ENCODE results near the gene SSBP3.
"Not testable (repeated sequence)": the region's sequence is repeated elsewhere in the genome, so short reads cannot be mapped to it uniquely, and the experiment has no call there.

Gene SSBP3

DNA sequence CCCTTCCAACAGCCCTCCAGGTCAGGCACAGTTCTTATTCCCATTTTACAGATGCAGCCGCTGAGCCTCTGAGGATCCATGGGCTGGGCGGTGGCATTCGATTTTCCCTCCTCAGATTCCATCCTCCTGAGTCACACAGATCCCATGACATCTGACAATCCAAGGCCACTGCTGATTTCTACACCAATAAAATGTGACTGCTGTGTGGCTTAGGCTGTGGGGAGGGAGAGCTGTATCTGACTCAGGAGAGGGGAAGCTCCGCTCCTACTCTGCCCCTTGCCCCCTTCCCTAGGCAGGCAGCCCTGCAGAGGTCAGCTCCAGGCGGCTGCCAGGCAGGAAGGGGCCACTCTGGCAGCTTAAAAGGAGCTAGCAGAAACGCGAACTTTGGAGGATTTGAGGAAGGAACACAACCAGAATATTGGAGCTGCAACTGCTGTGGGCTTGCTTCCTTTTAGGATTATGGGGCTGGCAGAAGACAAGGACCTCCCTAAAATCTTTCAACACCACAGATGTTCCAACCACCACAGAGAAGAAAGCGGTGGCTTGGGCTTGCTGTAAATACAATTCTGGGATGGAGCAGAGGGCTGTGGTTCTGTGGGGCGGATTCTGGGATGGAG is 156.3 kb downstream of the SSBP3 start:
- DNase-seq (ENCODE audit: low read depth in 1 of 2, low spot score in 1 of 2) = no peak

DNA sequence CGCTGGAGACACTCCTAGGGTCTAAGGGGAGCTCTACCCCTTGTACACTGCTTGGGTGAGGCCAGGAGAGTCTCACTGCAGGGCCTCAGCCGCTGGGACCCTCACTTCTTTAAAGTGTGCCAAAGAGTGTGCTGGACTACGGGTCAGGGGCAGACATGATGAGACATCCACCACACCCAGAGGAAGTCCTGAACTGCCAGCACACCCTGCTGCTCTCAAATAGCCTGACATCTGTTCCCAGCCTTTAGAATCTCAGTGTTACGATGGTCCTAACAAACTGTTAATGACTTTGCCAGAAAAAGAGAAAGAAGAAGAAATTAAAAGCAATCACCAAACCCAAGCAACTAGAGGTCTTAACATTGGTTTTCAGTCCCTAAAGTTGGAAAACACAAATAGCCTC is 157.2 kb downstream of the SSBP3 start:
- DNase-seq (ENCODE audit: low read depth in 1 of 2, low spot score in 1 of 2) = no peak

DNA sequence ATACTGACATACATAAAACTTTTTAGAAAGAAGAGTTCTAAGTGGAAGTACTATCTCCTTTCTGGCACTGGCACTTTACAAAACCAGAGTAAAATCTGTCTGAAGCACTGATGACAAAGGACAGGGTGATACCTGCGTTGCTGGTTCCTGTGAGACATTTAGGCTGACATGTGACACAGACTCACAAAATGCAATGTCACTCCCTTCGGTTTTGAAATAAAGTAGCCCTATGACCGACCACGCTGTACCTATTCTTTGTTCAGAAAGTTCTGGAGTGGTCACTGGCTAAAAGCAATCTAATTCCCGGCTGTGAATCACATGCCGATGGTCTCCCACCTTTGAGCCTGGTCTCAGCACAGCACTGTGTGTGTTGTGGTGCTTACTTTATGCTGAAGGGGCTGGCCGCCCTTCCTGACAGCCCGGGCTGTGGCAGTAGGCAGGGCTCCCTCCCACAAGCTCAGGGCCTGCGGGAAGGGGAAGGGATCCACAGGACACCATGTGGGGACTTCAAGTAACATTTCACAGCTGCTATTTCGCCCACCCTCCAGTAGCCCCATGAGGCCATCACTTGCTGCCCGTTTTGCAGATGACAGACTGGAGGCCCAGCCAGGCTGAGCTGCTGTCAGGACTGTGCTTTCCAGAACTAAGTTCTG is 158.2 kb downstream of the SSBP3 start:
- no peak for DNase-seq (ENCODE audit: low read depth in 1 of 2, low spot score in 1 of 2)

DNA sequence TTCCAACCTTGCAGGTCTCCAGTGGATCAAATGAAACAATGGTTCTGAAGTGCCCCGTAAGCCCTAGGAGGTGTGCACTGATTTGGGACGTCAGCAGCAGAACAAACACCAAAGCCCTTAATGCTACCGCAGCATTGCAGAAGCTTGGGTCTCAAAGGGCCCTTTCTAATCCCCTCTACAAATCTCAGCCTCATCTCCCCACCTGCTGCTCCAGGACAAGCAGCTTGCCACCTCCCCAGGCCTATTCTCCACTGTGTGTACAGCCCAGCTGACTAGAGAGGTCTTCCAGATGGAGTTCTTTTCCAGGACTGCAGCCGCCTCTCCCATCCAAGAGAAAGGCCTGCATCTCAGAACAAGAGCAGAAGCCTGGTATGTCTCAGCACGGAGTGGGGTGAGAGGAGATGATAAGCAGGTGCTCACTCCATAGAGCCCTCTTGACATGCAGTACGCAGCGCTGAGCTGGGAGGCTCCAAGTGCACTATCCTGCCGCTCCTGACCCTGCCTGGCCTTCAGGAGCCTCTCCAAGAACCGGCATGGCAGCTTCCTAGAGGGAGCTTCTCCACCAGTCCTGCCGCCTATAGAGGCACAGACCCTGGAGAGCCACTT is 160.0 kb downstream of the SSBP3 start:
- no peak for DNase-seq (ENCODE audit: low read depth in 1 of 2, low spot score in 1 of 2)

DNA sequence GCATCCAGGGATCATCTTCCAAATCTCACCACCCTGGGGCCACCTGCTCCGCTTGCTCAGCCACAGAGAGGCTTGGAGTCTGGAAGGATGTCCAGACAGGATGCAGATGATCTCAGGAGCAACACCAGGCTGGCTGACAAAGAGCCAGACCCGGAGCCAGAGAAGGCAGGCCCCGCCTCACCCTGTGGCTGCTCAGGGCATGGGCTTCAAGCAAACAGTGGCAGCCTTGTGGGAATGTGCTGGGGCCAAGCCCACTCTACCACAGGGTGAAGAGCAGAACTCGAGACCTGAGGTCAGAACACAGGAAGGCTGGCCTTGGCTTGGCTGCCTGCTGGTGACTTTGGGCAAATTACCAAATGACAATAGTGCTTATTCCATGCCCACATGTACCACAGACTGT is 160.7 kb downstream of the SSBP3 start:
- DNase-seq (ENCODE audit: low read depth in 1 of 2, low spot score in 1 of 2) = no peak

DNA sequence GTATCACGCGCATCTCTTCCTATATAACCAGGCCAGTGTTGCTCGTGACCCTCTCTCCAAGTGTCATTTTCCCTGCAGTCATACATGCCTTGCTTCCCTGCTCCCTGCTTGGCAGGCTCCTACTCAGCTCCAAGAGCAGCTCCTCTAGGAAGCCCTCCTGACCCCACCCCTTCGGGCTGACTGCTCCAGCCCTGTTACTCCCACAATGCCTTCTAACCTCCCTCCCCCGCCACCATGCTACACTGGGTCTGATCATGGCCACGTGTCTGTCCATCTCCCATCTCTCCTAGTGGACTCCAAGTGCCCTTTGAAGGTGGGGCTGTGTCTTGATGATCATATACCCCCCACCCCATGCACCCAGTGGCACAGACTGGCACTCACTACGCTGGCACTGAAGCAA is 161.5 kb downstream of the SSBP3 start:
- DNase-seq (ENCODE audit: low read depth in 1 of 2, low spot score in 1 of 2) = no peak

DNA sequence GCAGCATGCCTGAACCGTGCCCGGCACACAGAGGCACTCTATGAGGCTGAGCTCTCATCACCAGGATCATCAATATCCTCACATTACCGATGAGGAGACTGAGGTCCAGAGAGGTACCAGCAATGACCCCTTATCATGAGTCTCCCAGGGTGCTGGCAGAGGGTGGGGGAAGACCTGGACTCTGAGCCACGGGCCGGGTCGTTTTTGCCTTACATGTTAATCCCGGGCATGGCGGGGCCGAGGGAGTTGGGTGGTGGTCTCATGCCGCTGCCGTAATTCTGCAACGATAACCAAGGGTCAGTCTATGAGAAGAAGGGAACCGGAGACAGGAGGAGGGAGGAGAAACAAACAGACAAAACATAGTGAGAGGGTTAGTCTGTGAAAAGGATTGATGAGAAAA is 163.2 kb downstream of the SSBP3 start:
- no peak for DNase-seq (ENCODE audit: low read depth in 1 of 2, low spot score in 1 of 2)

DNA sequence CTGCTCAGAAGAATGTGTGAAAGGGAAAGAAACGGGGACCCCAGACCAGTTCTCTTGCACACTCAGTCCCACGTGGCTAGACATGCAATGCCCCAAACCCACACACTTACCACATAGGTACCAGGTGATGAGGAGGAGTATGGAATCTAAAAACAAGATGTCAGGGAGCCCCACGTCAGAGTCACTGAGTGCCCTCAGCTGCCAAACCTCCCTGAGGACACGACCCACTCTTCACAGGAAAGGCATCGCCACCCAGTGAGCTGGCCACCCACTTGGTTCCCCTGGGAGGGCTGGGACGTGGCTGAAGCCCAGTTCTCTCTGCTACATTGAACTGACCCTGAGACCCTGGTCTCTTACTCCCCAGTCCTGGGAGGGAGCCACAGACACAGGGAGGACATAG is 164.8 kb downstream of the SSBP3 start:
- no peak for DNase-seq (ENCODE audit: low read depth in 1 of 2, low spot score in 1 of 2)

DNA sequence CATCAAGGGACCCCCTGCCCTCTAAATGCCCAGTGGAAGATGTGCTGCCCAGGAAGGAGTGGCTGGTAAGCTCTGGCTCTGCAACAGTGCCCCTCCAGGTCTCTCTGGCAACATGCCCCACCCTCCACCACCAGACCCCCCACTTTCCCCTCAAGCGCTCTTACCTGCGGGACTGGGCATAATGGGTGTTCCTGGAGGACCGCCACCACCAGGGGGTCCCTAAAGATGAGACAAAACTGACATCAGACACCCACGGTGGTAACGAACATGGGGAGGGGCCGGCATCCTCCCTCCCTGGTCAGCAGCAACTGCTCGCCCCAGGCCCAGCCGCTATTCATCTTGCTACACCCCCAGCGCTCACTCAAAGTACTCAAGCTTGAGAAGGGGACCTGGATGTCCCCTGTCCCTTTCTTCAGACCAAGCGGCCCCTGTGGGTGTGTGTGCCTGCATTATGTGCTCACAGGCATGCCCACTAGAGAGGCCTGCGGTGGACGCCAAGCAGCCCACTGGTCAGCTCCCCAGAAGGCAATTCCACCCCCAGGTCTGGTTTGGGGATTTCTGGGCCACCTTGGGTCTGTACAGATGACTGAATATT is 165.4 kb downstream of the SSBP3 start:
- no peak for DNase-seq (ENCODE audit: low read depth in 1 of 2, low spot score in 1 of 2)

DNA sequence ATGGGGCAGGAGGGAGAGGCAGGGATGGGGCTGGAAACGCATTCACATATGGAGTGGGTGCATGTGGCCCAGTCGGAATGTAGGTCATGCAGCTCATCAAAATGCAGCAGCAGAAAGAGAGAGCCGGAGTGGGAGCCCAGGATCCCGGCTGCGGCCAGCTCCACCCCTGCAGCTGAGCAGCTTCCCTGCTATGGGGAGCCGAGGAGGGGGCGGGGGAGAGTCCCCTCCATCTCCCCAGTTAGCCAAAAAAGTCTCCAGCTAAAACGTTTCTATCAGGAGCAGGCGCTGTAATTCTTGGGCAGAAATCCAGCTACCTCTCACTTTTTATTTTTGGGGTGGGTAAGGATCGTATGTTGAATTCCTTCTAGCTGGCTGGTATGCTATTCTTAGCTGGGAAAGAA is 166.6 kb downstream of the SSBP3 start:
- DNase-seq (ENCODE audit: low read depth in 1 of 2, low spot score in 1 of 2) = no peak

DNA sequence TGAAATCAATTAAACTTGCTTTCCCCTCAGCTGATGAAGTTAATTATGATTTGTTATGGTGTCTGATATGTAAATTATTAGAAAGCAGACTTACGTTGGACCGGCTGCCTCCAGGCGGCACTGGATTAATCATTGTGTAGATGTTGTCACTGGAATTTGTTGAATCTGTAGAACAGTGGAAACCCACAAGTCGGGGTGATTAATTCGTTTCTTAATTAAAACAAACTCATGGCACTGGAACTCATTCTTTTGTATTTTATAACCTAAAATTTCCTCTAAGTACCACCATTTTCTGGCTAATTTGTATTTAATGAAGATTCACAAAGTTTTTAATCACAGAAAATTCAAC is 167.2 kb downstream of the SSBP3 start:
- DNase-seq (ENCODE audit: low read depth in 1 of 2, low spot score in 1 of 2) = no peak

DNA sequence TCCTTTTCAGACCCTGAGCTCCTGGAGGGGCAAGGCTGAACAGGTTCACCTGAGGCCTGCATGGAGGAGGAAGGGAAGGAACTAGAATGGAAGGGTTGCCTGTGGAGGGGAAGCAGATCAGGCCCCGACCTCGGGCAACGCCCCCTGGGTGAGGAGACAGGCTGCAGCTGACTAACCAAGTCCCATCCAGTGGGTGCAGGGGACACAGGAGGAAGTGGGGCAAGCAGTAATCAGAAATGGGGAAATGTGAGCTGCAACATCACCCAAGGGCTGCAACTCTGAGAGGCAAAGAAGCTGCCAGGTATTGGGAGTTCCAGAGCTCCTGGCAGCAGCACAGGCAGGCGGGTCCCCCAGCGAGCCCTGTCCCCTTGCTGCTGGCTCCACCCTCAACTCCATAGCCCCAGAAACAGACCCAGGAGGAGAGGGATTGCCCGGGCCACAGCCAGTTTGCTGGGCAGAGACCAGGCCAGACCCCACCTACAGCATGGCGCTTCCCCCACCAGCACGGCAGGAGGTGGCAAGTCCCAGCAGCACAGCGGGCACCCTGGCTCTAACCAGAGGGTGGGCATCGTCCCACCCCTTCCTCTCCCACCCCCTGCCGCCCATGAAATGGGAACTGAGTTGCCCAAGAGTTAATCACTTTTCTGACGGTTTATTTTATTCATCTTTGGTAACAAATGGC is 167.7 kb downstream of the SSBP3 start:
- no peak for DNase-seq (ENCODE audit: low read depth in 1 of 2, low spot score in 1 of 2)

DNA sequence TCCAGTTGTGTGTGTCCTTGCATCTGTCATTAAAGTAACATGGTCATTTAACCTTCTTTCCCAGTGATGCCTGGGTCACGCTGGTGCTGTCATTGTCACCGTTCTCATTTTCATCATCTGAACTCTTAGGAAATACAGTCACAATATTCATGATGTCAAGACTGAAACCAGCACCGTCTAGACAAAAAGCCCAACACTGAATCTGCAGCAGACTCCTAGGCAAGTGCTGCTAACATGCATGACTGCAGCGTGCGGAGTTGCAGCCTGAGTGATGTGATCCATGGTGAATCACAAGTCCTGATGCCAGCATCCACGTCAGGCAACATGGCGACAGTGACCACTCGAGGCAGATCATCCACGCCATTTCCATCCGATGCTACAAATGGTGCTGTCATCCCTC is 168.6 kb downstream of the SSBP3 start:
- no peak for DNase-seq (ENCODE audit: low read depth in 1 of 2, low spot score in 1 of 2)

DNA sequence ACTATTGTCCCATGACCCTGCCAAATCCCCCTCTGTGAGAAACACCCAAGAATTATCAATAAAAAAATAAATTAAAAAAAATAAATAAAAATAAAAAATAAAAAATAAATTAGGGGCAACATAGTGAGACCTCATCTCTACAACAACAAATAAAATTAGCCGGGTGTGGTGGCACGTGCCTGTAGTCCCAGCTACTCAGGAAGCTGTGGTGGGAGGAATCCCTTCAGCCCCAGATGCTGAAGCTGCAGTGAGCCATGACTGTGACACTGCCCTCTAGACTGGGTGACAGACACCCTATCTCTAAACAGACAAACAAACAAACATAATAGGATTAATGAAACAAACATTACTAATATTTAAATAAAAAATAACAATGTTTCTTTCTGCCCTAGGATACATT is 171.9 kb downstream of the SSBP3 start:
- DNase-seq (ENCODE audit: low read depth in 1 of 2, low spot score in 1 of 2) = no peak

DNA sequence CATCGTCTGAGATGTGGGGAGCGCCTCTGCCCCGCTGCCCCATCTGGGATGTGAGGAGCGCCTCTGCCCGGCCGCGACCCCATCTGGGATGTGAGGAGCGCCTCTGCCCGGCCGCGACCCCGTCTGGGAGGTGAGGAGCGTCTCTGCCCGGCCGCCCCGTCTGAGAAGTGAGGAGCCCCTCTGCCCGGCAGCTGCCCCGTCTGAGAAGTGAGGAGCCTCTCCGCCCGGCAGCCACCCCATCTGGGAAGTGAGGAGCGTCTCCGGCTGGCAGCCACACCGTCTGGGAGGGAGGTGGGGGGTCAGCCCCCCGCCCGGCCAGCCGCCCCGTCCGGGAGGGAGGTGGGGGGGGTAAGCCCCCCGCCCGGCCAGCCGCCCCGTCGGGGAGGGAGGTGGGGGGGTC is 173.0 kb downstream of the SSBP3 start:
- not testable (repeated sequence) for DNase-seq (ENCODE audit: low read depth in 1 of 2, low spot score in 1 of 2)

DNA sequence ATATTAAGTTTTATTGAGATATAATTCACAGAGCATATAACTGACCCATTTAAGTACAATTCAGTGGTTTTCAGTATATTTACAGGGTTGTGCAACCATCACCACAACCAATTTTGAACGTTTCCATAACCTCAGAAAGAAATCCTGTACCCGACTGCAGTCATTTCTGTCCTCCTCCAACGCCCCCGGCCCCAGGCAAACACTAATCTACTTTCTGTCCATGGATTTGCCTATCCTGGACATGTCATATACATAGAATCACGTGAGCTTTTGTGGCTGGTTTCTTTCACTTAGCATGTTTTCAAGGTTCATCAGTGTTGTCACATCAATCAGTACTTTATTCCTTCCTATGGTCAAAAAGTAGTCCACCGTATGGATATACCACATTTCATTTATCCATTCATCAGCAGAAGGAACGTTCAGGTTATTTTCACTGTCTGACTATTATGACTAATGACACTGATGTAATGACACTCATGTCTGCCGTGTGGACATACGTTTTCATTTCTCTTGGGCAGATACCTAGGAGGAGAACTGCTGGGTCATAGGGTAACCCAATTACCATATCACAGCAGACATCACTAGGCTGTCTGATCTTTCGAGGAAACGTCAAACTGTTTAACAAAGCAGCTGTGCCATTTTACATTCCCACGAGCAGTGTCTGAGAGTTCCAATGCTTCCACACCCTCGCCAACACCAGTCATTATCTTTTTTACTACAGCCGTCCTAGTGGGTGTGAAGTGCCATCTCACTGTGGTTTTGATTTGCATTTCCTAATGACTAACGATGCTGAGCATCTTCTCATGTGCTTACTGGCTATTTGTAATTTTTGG is 175.5 kb downstream of the SSBP3 start:
- DNase-seq (ENCODE audit: low read depth in 1 of 2, low spot score in 1 of 2) = no peak

DNA sequence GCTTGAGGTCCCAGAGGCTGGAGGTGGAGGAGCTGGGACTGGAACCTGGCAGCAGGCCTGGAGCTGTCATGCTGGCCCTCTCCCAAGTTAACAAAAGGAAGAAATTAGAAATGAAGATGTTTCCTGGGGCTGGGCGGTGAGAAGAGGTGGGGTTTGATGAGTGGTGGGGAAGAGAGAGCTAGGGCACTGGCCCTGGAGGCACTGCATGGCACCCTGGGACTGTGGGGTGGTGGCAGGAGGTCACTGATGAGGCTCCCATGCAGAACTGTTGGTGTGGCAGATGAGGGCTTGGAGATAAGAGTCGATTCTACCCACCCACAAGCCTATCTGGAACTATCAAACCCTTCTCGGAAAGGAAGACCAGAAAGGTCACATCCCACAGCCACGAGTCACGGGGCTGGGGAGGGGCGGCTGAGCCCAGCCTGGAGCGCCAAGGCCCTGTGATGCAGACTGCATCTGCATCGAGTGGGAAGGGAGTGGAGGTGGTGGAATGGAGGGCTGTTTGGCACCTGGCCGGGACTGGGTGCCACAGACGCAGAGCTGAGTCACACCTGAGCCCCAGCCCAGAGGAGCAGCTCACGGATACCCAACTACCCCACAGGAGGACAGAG is 176.8 kb downstream of the SSBP3 start:
- no peak for DNase-seq (ENCODE audit: low read depth in 1 of 2, low spot score in 1 of 2)

DNA sequence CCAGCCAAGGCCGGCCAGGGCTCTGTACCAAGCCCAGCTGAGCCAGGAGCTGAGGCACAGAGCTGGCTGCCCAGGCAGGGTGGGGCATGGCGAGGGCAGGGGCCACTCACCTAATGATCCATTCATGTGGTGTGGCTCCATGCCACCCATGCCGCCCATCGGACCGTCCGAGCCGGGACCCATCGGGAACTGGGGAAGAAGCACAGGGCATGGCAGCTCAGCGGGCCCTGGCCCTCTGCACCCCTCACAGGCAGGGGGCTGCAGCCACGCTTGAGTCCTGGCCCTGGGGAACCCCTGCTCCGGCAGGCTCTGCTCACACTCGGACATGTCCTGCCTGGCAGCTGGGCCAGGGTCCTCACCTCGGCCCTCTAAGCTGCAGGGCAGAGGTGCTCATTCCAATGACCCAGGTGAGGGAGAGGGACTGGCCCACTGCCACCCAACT is 177.5 kb downstream of the SSBP3 start:
- DNase-seq (ENCODE audit: low read depth in 1 of 2, low spot score in 1 of 2) = no peak

DNA sequence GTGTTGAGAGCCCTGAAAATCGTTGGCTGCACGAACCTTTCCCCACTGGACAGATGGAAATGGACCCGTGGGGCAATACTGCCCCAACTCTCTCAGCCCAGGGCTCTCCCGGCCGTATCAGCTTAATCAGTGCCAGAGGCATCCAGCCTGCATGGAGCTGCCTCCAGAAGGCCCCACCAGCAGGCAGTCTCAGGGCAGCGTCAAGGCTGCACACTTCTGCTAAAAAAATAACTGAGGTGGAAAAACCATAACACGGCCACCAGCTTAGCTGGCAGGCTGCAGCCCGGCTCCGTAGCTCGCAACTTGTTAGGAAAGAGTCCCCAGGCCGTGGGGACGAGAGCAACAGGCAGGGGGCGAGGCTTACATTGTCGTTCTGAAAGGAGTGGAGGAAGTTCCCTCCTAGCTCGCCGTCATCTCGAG is 178.3 kb downstream of the SSBP3 start:
- no peak for DNase-seq (ENCODE audit: low read depth in 1 of 2, low spot score in 1 of 2)

DNA sequence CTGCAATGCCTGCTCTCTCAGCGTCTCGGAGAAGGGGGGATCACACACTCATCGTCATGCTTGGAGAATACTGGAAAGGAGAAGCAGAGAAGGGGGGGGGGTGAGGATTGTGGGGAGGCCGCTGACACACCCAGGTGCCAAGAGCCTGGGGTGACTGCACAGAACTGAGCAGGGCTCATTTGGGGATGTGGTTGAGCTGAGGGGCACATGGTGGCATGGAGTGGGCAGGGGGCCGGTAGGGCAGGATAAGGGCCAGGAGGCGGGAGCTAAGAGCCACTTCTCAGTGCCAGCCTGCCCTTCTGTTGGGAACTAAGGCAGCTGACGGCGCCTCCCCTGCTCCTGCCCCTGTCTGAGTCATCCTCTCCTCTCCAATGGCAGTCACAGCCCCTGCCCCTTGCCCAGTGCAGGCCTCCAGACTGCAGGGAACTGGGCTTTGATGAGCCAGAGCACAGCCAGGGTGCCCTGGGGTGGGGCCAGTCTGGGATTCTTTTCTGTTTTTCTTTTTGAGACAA is 179.0 kb downstream of the SSBP3 start:
- no peak for DNase-seq (ENCODE audit: low read depth in 1 of 2, low spot score in 1 of 2)
